ENCODE results near the gene SLC11A1.

The SLC11A1 gene

DNA sequence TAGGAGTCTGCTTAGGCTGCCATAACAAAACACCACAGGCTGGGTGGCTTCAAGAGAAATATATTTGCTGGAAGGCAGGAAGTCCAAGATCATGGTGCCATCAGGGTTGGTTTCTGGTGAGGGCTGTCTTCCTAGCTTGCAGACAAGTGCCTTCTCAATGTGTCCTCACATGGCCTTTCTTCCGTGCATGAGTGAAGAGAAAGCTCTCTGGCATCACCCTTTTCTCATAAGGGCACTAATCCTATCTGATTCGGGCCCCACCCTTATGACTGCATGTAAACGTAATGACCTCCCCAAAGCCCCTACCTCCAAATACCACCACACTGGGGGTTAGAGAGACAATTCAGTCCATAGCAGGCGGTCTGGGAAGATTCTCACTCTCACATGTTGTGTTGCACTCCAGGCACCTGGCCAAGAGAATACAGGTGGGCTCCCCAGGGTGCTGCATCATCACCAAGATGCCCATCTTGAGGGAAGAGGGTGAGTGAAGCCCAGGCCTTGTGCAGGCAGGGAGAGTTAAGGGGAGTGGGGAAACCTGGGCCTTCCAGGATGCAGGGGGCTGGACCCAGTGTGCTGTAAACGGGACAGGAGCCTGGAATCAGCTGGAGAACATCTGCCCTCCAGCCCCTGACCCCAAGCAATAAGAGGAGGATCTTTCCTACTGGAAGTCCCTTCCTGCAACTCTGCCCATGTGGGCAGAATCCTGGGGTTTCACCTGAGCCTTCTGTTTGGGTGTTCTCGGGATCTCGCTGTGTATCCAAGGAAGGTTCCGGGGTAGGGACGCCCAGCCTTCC, 15.3 kb upstream of the SLC11A1 start:
- TF ChIP-seq, protein P1, sequence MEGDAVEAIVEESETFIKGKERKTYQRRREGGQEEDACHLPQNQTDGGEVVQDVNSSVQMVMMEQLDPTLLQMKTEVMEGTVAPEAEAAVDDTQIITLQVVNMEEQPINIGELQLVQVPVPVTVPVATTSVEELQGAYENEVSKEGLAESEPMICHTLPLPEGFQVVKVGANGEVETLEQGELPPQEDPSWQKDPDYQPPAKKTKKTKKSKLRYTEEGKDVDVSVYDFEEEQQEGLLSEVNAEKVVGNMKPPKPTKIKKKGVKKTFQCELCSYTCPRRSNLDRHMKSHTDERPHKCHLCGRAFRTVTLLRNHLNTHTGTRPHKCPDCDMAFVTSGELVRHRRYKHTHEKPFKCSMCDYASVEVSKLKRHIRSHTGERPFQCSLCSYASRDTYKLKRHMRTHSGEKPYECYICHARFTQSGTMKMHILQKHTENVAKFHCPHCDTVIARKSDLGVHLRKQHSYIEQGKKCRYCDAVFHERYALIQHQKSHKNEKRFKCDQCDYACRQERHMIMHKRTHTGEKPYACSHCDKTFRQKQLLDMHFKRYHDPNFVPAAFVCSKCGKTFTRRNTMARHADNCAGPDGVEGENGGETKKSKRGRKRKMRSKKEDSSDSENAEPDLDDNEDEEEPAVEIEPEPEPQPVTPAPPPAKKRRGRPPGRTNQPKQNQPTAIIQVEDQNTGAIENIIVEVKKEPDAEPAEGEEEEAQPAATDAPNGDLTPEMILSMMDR (conservative IDR thresholded peaks at IDR 0.05; ENCODE audit: low read depth, low read length): no peak
- no peak for DNase-seq (ENCODE audit: low read depth)
- H3K4me3 ChIP-seq (ENCODE audit: low read length): peak overlapping the region; percentile 52

DNA sequence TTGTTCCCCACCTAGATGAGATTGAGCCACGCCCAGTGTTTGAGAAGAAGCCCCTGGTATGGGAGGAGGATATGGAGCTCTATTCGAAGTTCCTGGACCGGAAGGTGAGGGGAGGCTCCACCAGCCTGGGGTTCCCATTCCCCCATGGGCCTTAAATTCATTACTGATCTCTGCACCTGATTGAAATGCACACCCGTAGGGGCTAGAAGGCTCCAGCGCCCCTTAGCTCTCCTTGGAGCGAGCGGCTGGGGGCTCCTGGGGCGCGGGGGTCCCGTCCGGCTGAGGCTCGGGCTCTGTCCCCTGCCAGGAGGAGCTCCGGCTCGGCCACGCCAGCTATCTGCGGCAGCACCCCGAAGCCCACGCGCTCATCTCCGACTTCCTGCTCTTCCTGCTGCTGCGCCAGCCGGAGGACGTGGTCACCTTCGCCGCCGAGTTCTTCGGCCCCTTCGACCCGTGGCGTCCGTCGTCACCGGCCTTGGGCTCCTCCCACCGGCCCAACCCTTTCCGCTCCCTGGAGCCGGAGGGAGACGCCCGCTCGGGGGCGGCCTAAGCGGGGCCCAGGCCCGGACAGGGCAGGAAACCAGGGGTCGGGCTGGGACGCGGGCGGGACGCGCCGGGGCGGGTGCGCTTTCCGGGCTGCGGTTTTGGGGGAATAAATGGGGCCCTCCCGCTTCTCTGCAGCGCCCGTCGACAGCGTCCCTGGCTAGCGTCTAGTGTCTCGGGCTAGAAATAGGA, 14.5 kb upstream of the SLC11A1 start:
- DNase-seq (ENCODE audit: low read depth): no peak
- TF ChIP-seq, protein P1 (conservative IDR thresholded peaks at IDR 0.05; ENCODE audit: low read depth, low read length): no peak
- H3K4me3 ChIP-seq (ENCODE audit: low read length): peak overlapping the region; percentile 52

DNA sequence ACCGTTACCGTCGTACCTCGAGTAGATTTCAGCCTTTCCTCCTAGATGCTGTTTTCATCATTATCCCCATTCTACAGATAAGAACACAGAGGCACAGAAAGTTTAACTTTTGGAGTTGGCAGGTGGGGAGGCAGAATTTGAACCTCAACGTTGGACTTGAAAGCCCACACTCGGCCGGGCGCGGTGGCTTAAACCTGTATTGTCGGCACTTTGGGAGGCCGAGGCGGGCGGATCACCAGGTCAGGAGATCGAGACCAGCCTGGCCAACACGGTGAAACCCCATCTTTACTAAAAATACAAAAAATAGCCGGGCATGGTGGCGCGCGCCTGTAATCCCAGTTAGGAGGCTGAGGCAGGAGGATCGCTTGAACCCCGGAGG, 13.9 kb upstream of the SLC11A1 start:
- peak overlapping the region; percentile 52 for H3K4me3 ChIP-seq (ENCODE audit: low read length)
- TF ChIP-seq, protein P1 (conservative IDR thresholded peaks at IDR 0.05; ENCODE audit: low read depth, low read length): no peak
- no peak for DNase-seq (ENCODE audit: low read depth)

DNA sequence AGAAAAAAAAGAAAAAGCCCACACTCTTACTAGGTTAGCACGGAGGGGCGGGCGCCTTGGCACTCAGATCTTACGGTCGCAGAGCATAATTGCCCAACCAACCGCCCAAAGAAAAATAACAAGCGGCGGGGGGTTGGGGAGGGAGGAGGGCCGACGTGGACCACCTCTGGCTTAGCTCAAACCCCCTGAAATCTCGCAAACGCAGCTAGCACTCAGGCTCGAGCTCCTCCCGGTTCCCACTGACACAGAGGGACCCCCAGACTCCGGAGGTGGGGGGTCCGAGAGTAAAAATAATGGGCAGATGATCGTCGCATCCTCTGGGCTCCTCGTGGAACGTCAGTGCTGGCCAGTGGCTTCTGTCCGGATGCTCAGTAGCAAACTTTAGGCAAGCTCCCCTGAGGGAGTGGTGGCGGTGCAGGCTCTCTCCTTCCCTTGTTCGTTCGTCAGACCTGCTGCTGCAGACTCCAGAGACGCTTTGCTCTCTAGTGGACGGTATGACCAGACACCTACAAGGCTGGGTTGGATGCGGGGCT, 13.4 kb upstream of the SLC11A1 start:
- no peak for DNase-seq (ENCODE audit: low read depth)
- H3K4me3 ChIP-seq (ENCODE audit: low read length): no peak overlapping the region

DNA sequence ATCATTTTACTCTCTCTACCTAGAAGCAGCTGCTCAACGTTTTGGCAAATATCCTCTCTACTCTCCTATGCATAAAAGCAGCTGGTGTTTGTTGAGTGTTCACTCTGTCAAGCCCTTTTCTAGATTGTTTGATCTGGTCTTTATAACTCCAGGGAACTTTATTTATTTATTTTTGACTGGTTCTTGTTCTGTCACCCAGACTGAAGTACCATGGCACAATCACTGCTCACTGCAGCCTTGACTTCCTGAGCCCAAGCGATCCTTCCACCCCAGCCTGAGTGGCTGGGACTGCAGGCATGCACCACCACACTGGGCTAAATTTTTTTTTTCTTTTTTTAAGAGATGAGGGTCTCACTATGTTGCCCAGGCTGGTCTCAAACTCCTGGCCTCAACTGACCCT, 12.7 kb upstream of the SLC11A1 start:
- H3K4me3 ChIP-seq (ENCODE audit: low read length): no peak overlapping the region
- TF ChIP-seq, protein P1 (conservative IDR thresholded peaks at IDR 0.05; ENCODE audit: low read depth, low read length): no peak
- no peak for DNase-seq (ENCODE audit: low read depth)

More for the DNA sequence above, 13.4 kb upstream of the SLC11A1 start:
- TF ChIP-seq, protein P1 (conservative IDR thresholded peaks at IDR 0.05; ENCODE audit: low read depth, low read length): no peak

DNA sequence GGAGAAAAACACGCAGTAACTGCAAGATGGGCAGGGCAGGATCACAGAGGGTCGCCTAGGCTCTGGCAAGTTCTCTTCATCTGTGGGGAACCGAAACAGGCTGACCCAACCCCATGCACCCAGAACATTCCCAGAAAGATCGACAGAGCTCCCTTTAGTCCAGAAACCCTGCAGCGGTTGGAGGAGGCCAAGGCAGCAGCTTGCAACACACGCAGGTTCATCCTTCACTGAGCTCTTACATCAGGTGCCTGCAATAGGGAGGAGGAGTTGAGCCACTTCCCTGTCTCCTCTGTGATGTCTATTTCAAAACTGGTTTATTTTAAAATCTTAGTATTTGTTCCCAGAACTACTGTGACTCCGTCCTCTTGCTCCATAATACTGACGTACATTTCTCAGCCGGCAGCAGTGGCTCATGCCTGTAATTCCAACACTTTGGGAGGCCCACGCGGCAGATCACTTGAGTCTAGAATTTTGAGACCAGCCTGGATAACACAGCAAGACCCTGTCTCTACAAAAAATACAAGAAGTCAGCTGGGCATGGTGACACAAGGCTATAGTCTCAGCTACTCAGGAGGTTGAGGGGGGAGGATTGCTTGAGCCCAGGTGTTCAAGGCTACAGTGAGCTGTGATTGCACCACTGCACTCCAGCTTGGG, 11.5 kb upstream of the SLC11A1 start:
- TF ChIP-seq, protein P1 (conservative IDR thresholded peaks at IDR 0.05; ENCODE audit: low read depth, low read length): no peak
- no peak overlapping the region for H3K4me3 ChIP-seq (ENCODE audit: low read length)
- DNase-seq (ENCODE audit: low read depth): no peak
